CD4-positive, alpha-beta T cell (primary cell): ENCODE results near the gene ATP8A2. TPM values are rescaled to one million over a fixed set of nuclear protein-coding genes. Genes with fewer than 3 reads are reported as not detected.

Source experiments
- ATAC-seq: fragments of 200-7000 bp; cut with Tn5 transposase; one replicate; pipeline ENCODE4 v1.10.0; 2022; ENCODE audit warnings: mild to moderate bottlenecking; ENCODE audit not compliant: poor library complexity
- CTCF ChIA-PET: fragments of 350-600 bp; sonication (Branson Sonifier 250); formaldehyde crosslinking; loops from one replicate; lab custom pipeline; 2021; ENCODE audit warnings: antibody characterized with exemption, inconsistent platforms; lab: Charles Lee
- POLR2A ChIA-PET: fragments of 350-600 bp; sonication (Branson Sonifier 250); formaldehyde crosslinking; loops from one replicate; lab custom pipeline; 2021; ENCODE audit warnings: antibody characterized with exemption, inconsistent platforms; lab: Charles Lee
- DNase-seq, 14 experiments: peaks; one replicate each; pipeline ENCODE4 v3.0.0-alpha.2; 2013 to 2020; ENCODE audit warnings: mixed read lengths in 2 of 14
- H3K27ac ChIP-seq, 2 donors: one replicate each; pipeline versions ENCODE4 v1.5.1 to v1.7.0; 2013; ENCODE audit warnings: low read length in 2 of 2, low read depth in 1 of 2, mild to moderate bottlenecking in 1 of 2
- H3K27me3 ChIP-seq, 2 experiments: 1 replicate in 1 of 2; 2 replicates in 1 of 2; pipeline versions ENCODE4 v1.6.1 to v1.7.0; 2013; ENCODE audit warnings: low read length in 2 of 2, control low read depth in 1 of 2, mild to moderate bottlenecking in 1 of 2, moderate library complexity in 1 of 2; ENCODE audit not compliant: insufficient read depth in 2 of 2, control insufficient read depth in 1 of 2
- H3K36me3 ChIP-seq: one replicate; pipeline ENCODE4 v1.6.1; 2013; ENCODE audit warnings: low read length, control low read depth; ENCODE audit not compliant: insufficient read depth
- H3K4me1 ChIP-seq: one replicate; pipeline ENCODE4 v1.6.1; 2013; ENCODE audit warnings: low read length, control low read depth; ENCODE audit not compliant: insufficient read depth
- H3K4me3 ChIP-seq: one replicate; pipeline ENCODE4 v1.5.1; 2013; ENCODE audit warnings: mild to moderate bottlenecking, low read length, moderate library complexity
- H3K9me3 ChIP-seq, 2 experiments: 1 replicate in 1 of 2; 2 replicates in 1 of 2; pipeline versions ENCODE4 v1.6.1 to v1.7.0; 2013; ENCODE audit warnings: low read length in 2 of 2, mild to moderate bottlenecking in 2 of 2, control low read depth in 1 of 2, moderate library complexity in 1 of 2; ENCODE audit not compliant: control insufficient read depth in 1 of 2, insufficient read depth in 1 of 2
- H3K27ac Mint-ChIP-seq: one replicate; pipeline ENCODE4 v1.8.0; 2020; ENCODE audit warnings: mixed read lengths
- H3K27me3 Mint-ChIP-seq: one replicate; pipeline ENCODE4 v1.8.0; 2021; ENCODE audit warnings: mixed read lengths
- H3K36me3 Mint-ChIP-seq: one replicate; pipeline ENCODE4 v1.8.0; 2021; ENCODE audit warnings: low read depth, mixed read lengths
- H3K4me1 Mint-ChIP-seq: one replicate; pipeline ENCODE4 v1.8.0; 2021; ENCODE audit warnings: low read depth, mixed read lengths
- H3K4me3 Mint-ChIP-seq: one replicate; pipeline ENCODE4 v1.8.0; 2020; ENCODE audit warnings: mild to moderate bottlenecking, mixed read lengths
- H3K9me3 Mint-ChIP-seq: one replicate; pipeline ENCODE4 v1.8.0; 2020; ENCODE audit warnings: mixed read lengths
- intact Hi-C, 2 experiments: fragments of 100-400 bp; cut with DNase I in 1 of 2; cut with micrococcal nuclease in 1 of 2; formaldehyde crosslinking; loops; one replicate each; pipeline versions ENCODE4 v1.15.1 to v1.9.0; 2023 to 2025; cut with DNase I, micrococcal nuclease
- total RNA-seq, 174 experiments: library from RNA in 2 of 174; stranded (reverse) in 2 of 174; gene quantifications; one replicate each; pipeline ENCODE4 v1.2.3 and lab custom pipeline; 2021 to 2026
- TF ChIP-seq, protein P1 (sequence below): fragments of 200-600 bp; IDR thresholded peaks from one replicate; pipeline ENCODE4 v1.8.0; 2022; ENCODE audit warnings: antibody characterized with exemption, mild to moderate bottlenecking

Gene ATP8A2
- total RNA-seq, 2 experiments from 2014 or later: 0.22 to 0.36 TPM

DNA sequence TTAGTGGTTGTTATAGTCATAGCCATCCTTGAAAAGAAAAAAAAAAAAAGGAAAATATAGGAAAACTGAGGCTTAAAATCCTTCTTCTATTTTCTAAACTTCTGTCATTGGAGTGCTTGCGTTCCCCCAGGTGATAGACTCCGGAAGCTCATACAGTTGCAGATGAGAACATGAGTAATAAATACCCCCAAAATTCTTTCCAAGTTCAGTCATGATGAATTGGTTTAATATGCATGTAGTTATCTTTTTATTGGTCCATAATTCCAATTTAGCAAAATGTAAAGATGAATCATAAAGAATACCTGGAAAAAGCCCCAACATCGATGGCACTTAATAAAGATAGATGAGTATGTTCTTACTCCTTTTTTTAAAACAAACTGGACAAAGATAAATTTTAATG, 487.8 kb downstream of the ATP8A2 start:
- Mint-ChIP-seq H3K27ac (no peak overlapping the region), H3K27me3 (no peaks in the 10 kb centered on the region), H3K4me3 (no peak overlapping the region), H3K4me1 (no peaks in the 10 kb centered on the region), H3K36me3 (no peaks in the 10 kb centered on the region), H3K9me3 (no peaks in the 10 kb centered on the region)
- ATAC-seq (no peak), DNase-seq (no peak)
- Histone ChIP-seq H3K4me1 (no peaks in the 10 kb centered on the region), H3K27me3 (no peaks in the 10 kb centered on the region), H3K27ac (no peak overlapping the region), H3K9me3 (no peaks in the 10 kb centered on the region), H3K36me3 (no peaks in the 10 kb centered on the region), H3K4me3 (no peak overlapping the region)
- TF ChIP-seq, protein P1, sequence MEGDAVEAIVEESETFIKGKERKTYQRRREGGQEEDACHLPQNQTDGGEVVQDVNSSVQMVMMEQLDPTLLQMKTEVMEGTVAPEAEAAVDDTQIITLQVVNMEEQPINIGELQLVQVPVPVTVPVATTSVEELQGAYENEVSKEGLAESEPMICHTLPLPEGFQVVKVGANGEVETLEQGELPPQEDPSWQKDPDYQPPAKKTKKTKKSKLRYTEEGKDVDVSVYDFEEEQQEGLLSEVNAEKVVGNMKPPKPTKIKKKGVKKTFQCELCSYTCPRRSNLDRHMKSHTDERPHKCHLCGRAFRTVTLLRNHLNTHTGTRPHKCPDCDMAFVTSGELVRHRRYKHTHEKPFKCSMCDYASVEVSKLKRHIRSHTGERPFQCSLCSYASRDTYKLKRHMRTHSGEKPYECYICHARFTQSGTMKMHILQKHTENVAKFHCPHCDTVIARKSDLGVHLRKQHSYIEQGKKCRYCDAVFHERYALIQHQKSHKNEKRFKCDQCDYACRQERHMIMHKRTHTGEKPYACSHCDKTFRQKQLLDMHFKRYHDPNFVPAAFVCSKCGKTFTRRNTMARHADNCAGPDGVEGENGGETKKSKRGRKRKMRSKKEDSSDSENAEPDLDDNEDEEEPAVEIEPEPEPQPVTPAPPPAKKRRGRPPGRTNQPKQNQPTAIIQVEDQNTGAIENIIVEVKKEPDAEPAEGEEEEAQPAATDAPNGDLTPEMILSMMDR: no peak
- POLR2A ChIA-PET: no interaction called here
- intact Hi-C loops: no loop called here
- CTCF ChIA-PET: no interaction called here

DNA sequence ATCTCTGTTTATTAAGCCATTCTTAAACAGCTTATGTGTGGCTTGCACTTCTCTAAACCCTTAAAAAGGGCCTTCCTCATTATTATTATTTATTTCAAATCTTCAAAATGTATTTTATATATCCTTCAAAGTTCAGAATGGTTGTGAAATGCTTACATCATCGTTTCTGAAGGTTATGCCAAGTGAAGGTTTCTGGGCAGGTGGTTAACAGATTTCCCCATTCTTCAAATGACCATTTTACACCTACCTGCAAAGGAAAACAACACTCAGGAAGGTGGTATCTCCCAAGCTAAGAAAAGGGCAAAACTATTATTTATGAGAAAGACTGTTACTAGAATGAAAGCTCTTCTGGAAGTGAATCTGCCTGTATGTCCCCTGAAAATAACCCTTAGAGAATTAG, 488.5 kb downstream of the ATP8A2 start:
- H3K9me3 Mint-ChIP-seq: no peaks in the 10 kb centered on the region
- no peaks in the 10 kb centered on the region for H3K27me3 ChIP-seq
- H3K27ac Mint-ChIP-seq: no peak overlapping the region
- TF ChIP-seq, protein P1: no peak
- no peak overlapping the region for H3K4me3 ChIP-seq
- ATAC-seq (no peak), DNase-seq (no peak)
- CTCF ChIA-PET: no interaction called here
- no peaks in the 10 kb centered on the region for H3K4me1 Mint-ChIP-seq
- POLR2A ChIA-PET: no interaction called here
- H3K9me3 ChIP-seq: no peaks in the 10 kb centered on the region
- no peaks in the 10 kb centered on the region for H3K36me3 Mint-ChIP-seq
- intact Hi-C loops: no loop called here
- H3K4me1 ChIP-seq: no peaks in the 10 kb centered on the region
- H3K27ac ChIP-seq: no peak overlapping the region
- H3K4me3 Mint-ChIP-seq: no peak overlapping the region
- H3K27me3 Mint-ChIP-seq: no peaks in the 10 kb centered on the region
- H3K36me3 ChIP-seq: no peaks in the 10 kb centered on the region

DNA sequence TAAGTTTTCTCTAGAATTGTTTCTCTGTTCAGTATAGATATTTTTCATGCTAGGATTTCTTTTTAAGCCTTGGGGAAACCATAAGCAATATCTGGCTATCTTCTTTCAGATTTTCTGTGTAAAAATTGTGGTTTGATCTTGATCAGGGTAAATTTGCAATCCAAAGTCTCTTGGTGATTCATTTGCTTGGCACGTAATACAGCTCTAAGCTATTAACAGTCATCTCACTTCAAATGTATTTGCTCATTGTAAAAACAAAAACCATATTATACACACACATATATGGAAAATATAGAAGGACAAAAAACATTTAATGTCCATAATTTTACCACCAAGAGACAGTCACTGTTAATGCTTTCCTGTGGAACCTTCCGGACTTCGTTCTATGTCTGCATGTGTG, 489.1 kb downstream of the ATP8A2 start:
- no peaks in the 10 kb centered on the region for H3K4me1 Mint-ChIP-seq
- Histone ChIP-seq H3K27me3 (peaks cover 0 to 2% of the 10 kb centered on the region in 2 experiments), H3K4me1 (no peaks in the 10 kb centered on the region), H3K4me3 (no peak overlapping the region), H3K27ac (no peak overlapping the region), H3K36me3 (no peaks in the 10 kb centered on the region), H3K9me3 (no peaks in the 10 kb centered on the region)
- no peaks in the 10 kb centered on the region for H3K27me3 Mint-ChIP-seq
- H3K27ac Mint-ChIP-seq: no peak overlapping the region
- ChIA-PET POLR2A (no interaction called here), CTCF (no interaction called here)
- no peaks in the 10 kb centered on the region for H3K9me3 Mint-ChIP-seq
- TF ChIP-seq, protein P1: no peak
- DNase-seq: no peak
- H3K4me3 Mint-ChIP-seq: no peak overlapping the region
- ATAC-seq: no peak
- intact Hi-C loops: no loop called here
- H3K36me3 Mint-ChIP-seq: no peaks in the 10 kb centered on the region
